Peyer's patch (tissue), 4 donors: ENCODE results near the gene SPART.

Experiments
- CTCF ChIP-seq, 6 experiments: fragments of 450-650 bp in 4 of 6; fragments of 200-600 bp in 2 of 6; sonication (generic) in 1 of 6; IDR thresholded peaks; one replicate each; pipeline ENCODE4 v1.5.1; 2017 to 2019; ENCODE audit warnings: antibody characterized with exemption in 6 of 6, mild to moderate bottlenecking in 3 of 6, moderate library complexity in 1 of 6
- POLR2A ChIP-seq, 2 donors: fragments of 450-650 bp; IDR thresholded peaks; one replicate each; pipeline ENCODE4 v1.5.1; 2017; ENCODE audit warnings: antibody characterized with exemption in 2 of 2, mild to moderate bottlenecking in 2 of 2, moderate library complexity in 2 of 2

GRCh38 chr13:36258831-36259230 is 87.4 kb downstream of the SPART start:
- TF ChIP-seq CTCF (IDR thresholded peaks at IDR 0.05) = no peak
- TF ChIP-seq POLR2A (IDR thresholded peaks at IDR 0.05) = no peak
